Glutamatergic neuron (in vitro differentiated cells): Measurements from ENCODE around the gene SETD5. TPM values are rescaled to one million over a fixed set of nuclear protein-coding genes. Genes with fewer than 3 reads are reported as not detected.

Source experiments
- DNase-seq: peaks from one replicate; pipeline ENCODE4 v3.0.0; 2022
- H3K27ac Mint-ChIP-seq: one replicate; pipeline ENCODE4 v1.8.0; 2020; ENCODE audit warnings: mild to moderate bottlenecking, mixed read lengths, inconsistent platforms; ENCODE audit not compliant: unreplicated experiment
- H3K27me3 Mint-ChIP-seq: one replicate; pipeline ENCODE4 v1.8.0; 2020; ENCODE audit warnings: mild to moderate bottlenecking, moderate library complexity, mixed read lengths, inconsistent platforms; ENCODE audit not compliant: unreplicated experiment
- H3K36me3 Mint-ChIP-seq: one replicate; pipeline ENCODE4 v1.8.0; 2020; ENCODE audit warnings: mild to moderate bottlenecking, mixed read lengths, inconsistent platforms; ENCODE audit not compliant: unreplicated experiment
- H3K4me1 Mint-ChIP-seq: one replicate; pipeline ENCODE4 v1.8.0; 2020; ENCODE audit warnings: mild to moderate bottlenecking, low read depth, mixed read lengths, inconsistent platforms; ENCODE audit not compliant: unreplicated experiment
- H3K4me3 Mint-ChIP-seq: one replicate; pipeline ENCODE4 v1.8.0; 2020; ENCODE audit warnings: mild to moderate bottlenecking, mixed read lengths, inconsistent platforms; ENCODE audit not compliant: unreplicated experiment
- H3K9me3 Mint-ChIP-seq: one replicate; pipeline ENCODE4 v1.8.0; 2020; ENCODE audit warnings: mild to moderate bottlenecking, moderate library complexity, mixed read lengths, inconsistent platforms; ENCODE audit not compliant: unreplicated experiment
- total RNA-seq: library from RNA; stranded (reverse); fragmentation: NEBNext Ultra II Directional; extraction: Animal tissue kit (Norgen Biotek cat#: 25700); gene quantifications from one replicate; pipeline ENCODE4 v1.2.1, GENCODE V29; 2021; ENCODE audit not compliant: unreplicated experiment
- TF ChIP-seq, protein P1 (sequence below): fragments of 200-600 bp; sonication (generic); IDR thresholded peaks from one replicate; pipeline ENCODE4 v1.5.0; 2021; ENCODE audit not compliant: partially characterized antibody, unreplicated experiment

The SETD5 gene
- total RNA-seq, 1 donor from 2014 or later = 337 TPM

DNA sequence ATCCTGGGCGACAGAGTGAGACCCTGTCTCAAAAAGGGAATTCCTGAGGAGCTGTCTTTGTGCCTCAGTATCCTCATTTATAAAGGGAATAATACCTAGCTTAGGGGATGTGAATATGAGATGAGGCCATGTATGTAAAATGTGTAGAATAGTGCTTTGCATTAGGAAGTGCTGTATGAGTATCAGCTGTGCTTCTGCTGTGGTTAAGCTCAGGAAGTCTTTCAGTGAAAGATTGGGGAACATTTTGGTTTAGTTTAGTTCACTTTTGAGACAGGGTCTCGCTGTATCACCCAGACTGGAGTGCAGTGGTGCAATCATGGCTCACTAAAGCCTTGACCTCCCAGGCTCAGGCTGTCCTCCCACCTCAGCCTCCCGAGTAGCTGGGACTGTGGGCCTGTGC lies 23.9 kb upstream of the SETD5 start:
- Mint-ChIP-seq H3K27ac (no peak overlapping the region), H3K9me3 (no peaks in the 10 kb centered on the region), H3K4me3 (no peak overlapping the region), H3K36me3 (no peaks in the 10 kb centered on the region), H3K27me3 (no peaks in the 10 kb centered on the region), H3K4me1 (no peaks in the 10 kb centered on the region)
- no peak for DNase-seq
- TF ChIP-seq, protein P1, sequence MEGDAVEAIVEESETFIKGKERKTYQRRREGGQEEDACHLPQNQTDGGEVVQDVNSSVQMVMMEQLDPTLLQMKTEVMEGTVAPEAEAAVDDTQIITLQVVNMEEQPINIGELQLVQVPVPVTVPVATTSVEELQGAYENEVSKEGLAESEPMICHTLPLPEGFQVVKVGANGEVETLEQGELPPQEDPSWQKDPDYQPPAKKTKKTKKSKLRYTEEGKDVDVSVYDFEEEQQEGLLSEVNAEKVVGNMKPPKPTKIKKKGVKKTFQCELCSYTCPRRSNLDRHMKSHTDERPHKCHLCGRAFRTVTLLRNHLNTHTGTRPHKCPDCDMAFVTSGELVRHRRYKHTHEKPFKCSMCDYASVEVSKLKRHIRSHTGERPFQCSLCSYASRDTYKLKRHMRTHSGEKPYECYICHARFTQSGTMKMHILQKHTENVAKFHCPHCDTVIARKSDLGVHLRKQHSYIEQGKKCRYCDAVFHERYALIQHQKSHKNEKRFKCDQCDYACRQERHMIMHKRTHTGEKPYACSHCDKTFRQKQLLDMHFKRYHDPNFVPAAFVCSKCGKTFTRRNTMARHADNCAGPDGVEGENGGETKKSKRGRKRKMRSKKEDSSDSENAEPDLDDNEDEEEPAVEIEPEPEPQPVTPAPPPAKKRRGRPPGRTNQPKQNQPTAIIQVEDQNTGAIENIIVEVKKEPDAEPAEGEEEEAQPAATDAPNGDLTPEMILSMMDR = no peak

DNA sequence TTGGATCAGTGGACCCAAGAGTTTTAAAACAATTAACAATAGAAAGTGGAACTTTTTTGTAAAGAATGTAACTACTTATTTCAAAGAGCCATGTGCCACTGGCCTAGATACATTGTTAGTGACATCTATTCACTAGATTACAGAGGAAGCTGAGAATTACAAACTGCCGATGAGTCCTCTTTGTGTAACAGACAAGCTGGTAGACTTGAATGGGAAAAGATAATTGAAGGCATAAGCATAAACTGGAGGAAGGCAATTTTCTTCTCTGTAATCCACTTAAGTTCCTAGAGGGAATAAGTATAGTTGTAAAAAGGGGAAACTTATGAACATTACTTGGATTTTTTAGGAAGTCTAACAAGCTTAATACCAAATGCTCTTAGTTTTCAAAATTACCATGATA lies 19.4 kb upstream of the SETD5 start:
- TF ChIP-seq, protein P1 = no peak
- no peak overlapping the region for H3K27ac Mint-ChIP-seq
- no peaks in the 10 kb centered on the region for H3K4me1 Mint-ChIP-seq
- no peak for DNase-seq
- no peaks in the 10 kb centered on the region for H3K9me3 Mint-ChIP-seq
- no peaks in the 10 kb centered on the region for H3K36me3 Mint-ChIP-seq
- H3K27me3 Mint-ChIP-seq = no peaks in the 10 kb centered on the region
- H3K4me3 Mint-ChIP-seq = no peak overlapping the region

DNA sequence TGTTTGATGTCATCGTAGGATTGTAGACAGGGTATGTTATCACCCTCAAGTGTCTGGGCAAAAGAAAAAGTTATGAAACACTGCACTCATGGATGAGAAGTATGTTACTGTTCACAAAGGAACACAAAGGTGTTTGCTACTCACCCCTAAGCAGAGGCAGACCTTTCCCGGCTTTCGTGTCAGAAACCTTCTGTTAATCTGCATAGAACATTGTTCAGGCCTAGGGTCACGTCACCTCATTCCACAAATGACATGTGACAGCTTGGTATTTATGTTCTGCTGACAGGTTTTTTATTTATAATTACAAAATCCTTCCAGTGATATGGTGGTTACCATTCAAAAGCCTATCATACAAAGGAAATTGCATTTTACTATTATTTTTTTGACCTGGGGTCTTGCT lies 18.1 kb upstream of the SETD5 start:
- Mint-ChIP-seq H3K4me3 (no peak overlapping the region), H3K9me3 (no peaks in the 10 kb centered on the region), H3K27ac (no peak overlapping the region), H3K27me3 (no peaks in the 10 kb centered on the region), H3K4me1 (no peaks in the 10 kb centered on the region), H3K36me3 (no peaks in the 10 kb centered on the region)
- DNase-seq = no peak
- TF ChIP-seq, protein P1 = no peak

DNA sequence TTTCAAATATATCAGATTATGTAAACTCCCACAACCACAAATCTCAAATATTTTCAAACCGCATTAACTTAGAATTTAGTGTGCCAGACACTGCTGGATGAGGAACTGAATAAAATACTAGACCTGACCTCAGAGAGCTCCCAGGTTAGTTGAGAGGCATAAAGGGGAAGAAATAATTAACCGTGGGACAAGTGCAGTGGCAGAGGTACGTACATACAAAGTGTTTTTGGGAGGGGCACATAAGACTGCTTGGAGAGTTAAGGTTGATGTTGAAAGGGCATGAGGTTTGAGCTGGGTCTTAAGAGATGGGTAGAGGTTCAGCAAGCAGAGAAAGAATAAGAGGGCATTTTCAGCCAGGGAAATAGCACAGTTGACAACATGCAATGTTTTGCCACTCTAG lies 17.4 kb upstream of the SETD5 start:
- TF ChIP-seq, protein P1 = no peak
- no peak overlapping the region for H3K27ac Mint-ChIP-seq
- no peak overlapping the region for H3K4me3 Mint-ChIP-seq
- no peaks in the 10 kb centered on the region for H3K4me1 Mint-ChIP-seq
- H3K36me3 Mint-ChIP-seq = no peaks in the 10 kb centered on the region
- H3K9me3 Mint-ChIP-seq = no peaks in the 10 kb centered on the region
- DNase-seq = no peak
- no peaks in the 10 kb centered on the region for H3K27me3 Mint-ChIP-seq

DNA sequence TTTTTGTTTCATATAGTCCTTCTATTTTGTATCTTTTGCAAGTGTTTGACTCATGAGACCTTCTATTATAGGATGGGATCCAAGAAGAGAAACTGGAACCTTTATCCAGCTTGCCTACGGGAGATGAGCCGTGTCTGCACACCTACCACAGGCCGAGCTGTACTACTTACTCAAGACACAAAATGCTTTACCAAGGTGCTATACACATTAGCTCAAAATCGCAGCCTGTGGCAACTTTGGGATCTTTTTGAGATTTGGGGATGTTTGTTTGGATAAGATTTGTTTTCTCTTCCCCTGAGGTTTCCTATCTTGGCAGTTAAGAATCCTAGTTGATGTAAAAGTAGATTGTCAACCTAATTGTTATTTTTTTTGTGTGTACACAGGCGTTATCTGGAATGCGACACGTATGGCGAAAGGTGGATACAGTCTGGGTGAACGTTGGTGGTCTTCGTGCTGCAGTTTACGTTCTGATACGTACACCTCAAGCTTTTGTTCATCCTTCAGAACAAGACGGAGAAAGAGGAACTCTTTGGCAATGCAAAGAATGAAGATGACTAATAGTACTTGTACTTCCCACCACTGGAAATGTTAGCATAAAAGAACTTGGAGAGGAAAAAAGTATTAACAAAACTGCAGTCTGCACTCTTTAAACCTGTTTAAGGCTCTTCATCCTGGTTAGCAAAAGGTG lies 13.1 kb upstream of the SETD5 start:
- Mint-ChIP-seq H3K36me3 (no peaks in the 10 kb centered on the region), H3K4me1 (no peaks in the 10 kb centered on the region), H3K9me3 (peaks cover 2% of the 10 kb centered on the region), H3K27me3 (no peaks in the 10 kb centered on the region), H3K27ac (peak overlapping the region; percentile 7), H3K4me3 (no peak overlapping the region)
- no peak for DNase-seq
- TF ChIP-seq, protein P1 = no peak
